Prostate gland (tissue), 2 donors: ENCODE data around the gene RABL3.
"Not testable (repeated sequence)": the region's sequence is repeated elsewhere in the genome, so short reads cannot be mapped to it uniquely, and the experiment has no call there.

ENCODE experiments used
- CTCF ChIP-seq, 4 experiments: fragments of 200-600 bp in 2 of 4; fragments of 450-650 bp in 2 of 4; sonication (generic) in 2 of 4; IDR thresholded peaks; 1 replicate in 3 of 4; 2 replicates in 1 of 4; pipeline ENCODE4 v1.5.1; 2016 to 2019; ENCODE audit warnings: antibody characterized with exemption in 4 of 4, mild to moderate bottlenecking in 2 of 4, moderate library complexity in 2 of 4
- POLR2A ChIP-seq: fragments of 450-650 bp; IDR thresholded peaks from one replicate; pipeline ENCODE4 v1.6.1; 2016; ENCODE audit warnings: antibody characterized with exemption, mild to moderate bottlenecking

- not testable (repeated sequence) for TF ChIP-seq CTCF (IDR thresholded peaks at IDR 0.05); POLR2A
Measured at GRCh38 chr3:120738006-120738405, 4.3 kb downstream of the RABL3 start.
